D721Med (cell line): ENCODE measurements around the gene TFAP2C.

Experiments used
- DNase-seq: peaks from one replicate; pipeline ENCODE4 v3.0.0; 2011; ENCODE audit warnings: low spot score; ENCODE audit not compliant: insufficient read length
- FAIRE-seq: peaks from 2 replicates; lab custom pipeline; 2011; peaks lifted over from hg19 to GRCh38; lab: Jason Lieb, UNC
- CTCF ChIP-seq: IDR thresholded peaks from 2 replicates; pipeline ENCODE4 v1.5.1; 2012; ENCODE audit warnings: mild to moderate bottlenecking, control low read depth; ENCODE audit not compliant: insufficient read depth; ENCODE audit errors: missing control alignments

Gene TFAP2C

GRCh38 chr20:56673450-56673849 is 44.3 kb downstream of the TFAP2C start:
- FAIRE-seq: no peak
- DNase-seq: no peak
- TF ChIP-seq CTCF: no peak

DNA sequence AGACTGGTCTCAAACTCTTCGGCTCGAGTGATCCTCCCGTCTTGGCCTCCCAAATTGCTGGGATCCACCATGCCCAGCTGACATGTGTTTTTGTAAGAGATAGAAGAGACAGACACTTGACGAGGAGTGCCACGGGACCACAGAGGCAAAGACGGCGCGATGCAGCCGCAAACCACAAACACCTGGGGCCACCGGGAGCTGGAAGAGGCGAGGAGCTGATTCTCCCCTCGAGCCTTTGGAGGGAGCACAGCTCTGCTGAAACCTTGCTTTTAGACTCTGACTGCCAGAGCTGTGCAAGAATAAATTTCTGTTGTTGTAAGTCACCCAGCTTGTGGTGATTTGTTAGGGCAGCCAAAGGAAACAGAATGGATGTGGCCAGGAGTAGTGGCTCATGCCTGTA is 46.9 kb downstream of the TFAP2C start:
- no peak for TF ChIP-seq CTCF
- FAIRE-seq: no peak
- no peak for DNase-seq

DNA sequence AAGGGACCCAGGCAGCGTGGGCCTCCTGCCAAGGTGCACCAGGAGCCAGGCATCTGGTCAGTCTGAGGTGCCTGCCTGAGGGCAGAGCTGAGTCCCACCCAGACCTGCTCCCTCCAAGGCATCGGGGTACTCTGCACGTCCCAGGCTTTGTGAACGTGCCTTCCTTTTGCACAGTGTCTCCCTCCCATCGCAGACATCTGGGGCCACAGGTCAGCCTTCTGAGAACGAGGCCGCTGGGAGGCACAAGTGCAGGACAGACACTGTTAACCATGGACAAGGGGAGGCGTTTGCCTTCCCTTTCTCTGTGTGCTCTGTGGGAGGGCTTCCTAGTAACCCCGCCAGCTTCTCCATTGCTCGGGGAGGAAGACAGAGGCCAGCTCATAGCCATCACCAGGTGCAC is 47.6 kb downstream of the TFAP2C start:
- FAIRE-seq (no peak), DNase-seq (no peak)
- no peak for TF ChIP-seq CTCF

GRCh38 chr20:56683077-56683865 is 54.2 kb downstream of the TFAP2C start:
- FAIRE-seq (no peak), DNase-seq (no peak)
- TF ChIP-seq CTCF: no peak

DNA sequence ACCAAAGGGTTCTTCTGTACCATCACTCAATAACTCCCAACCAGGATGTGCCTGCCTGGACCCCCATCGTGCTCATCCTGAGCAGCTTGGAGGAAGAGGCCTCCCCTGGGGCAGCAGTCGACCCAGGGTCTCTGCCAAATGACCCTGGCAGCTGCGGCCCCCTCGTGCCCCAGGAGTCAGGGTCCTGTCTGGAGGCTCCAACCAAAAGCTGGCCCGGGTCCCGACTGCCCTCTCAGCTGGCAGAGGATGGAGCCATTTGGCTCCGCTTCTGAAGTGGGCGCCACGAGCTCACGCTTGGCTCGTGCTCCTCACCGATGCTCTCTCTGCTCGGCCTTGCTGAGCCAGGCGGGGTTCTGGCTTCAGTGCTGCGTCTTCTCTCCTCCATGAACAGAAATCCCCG is 56.8 kb downstream of the TFAP2C start:
- no peak for TF ChIP-seq CTCF
- DNase-seq (no peak), FAIRE-seq (no peak)

DNA sequence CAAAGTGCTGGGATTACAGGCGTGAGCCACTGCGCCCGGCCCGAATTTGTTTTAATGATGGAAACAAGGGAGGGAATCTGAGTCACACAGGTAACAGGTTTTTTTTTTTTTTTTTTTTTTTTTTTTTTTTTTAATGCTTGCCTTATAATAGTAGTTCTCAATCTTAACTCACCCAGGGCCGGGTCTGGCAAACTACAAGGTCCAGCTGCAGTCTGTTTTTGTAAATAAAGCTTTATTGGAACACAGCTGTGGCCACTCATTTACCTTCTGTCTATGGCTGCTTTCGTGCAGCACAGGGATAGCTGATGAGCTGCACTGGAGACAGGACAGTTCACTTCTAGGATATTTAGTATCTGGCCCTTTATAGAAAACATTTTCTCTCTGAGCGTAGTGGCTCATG is 58.0 kb downstream of the TFAP2C start:
- DNase-seq (no peak), FAIRE-seq (no peak)
- no peak for TF ChIP-seq CTCF

DNA sequence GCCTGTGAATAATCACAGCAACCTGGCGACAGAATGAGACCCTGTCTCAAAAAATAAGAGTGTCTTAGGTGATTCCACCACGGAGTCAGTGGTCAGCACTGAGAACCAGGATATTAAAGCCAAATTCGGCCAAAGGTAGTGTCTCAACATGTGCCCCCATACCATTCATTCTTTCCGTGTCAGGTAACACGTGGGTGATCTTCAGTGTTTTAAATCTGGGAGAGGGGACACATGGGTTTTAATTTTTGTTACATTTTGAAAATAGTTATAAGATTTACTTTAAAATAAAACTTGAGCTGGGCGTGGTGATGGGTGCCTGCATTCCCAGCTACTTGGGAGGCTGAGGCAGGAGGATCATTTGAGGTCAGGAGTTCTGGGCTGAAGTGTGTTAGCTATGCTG is 59.0 kb downstream of the TFAP2C start:
- TF ChIP-seq CTCF: no peak
- FAIRE-seq: no peak
- no peak for DNase-seq
